Gastroesophageal sphincter (tissue), 3 donors: Measurements from ENCODE around the gene CNOT10.

Source experiments
- CTCF ChIP-seq, 4 experiments: fragments of 200-600 bp in 2 of 4; fragments of 450-650 bp in 2 of 4; sonication (generic) in 1 of 4; IDR thresholded peaks; one replicate each; pipeline ENCODE4 v1.5.1; 2017 to 2019; ENCODE audit warnings: antibody characterized with exemption in 4 of 4, mild to moderate bottlenecking in 2 of 4, moderate library complexity in 2 of 4
- POLR2A ChIP-seq, 2 donors: fragments of 450-650 bp; IDR thresholded peaks; one replicate each; pipeline ENCODE4 v1.6.1; 2017; ENCODE audit warnings: antibody characterized with exemption in 2 of 2, mild to moderate bottlenecking in 2 of 2, moderate library complexity in 1 of 2
- POLR2AphosphoS5 ChIP-seq: sonication (generic); formaldehyde crosslinking; IDR thresholded peaks from one replicate; pipeline ENCODE4 v1.6.1; 2017; ENCODE audit warnings: antibody characterized with exemption

- TF ChIP-seq CTCF (IDR thresholded peaks at IDR 0.05) (no peak), POLR2A (IDR thresholded peaks at IDR 0.05) (no peak), POLR2AphosphoS5 (no peak)
Measured at GRCh38 chr3:32675650-32676049, 9.3 kb upstream of the CNOT10 start.
